HEK293 (cell line): ENCODE data around the gene HRAS.

Experiments used
- CTCF ChIA-PET: fragments of 350-600 bp; formaldehyde crosslinking; extraction: SDS; loops from one replicate; lab custom pipeline; 2021; ENCODE audit warnings: antibody characterized with exemption; lab: Yijun Ruan, JAX
- POLR2A ChIA-PET: fragments of 300-600 bp; formaldehyde crosslinking; extraction: SDS; loops from one replicate; lab custom pipeline; 2020; ENCODE audit warnings: antibody characterized with exemption, inconsistent platforms; lab: Yijun Ruan, JAX
- H3K27ac ChIP-seq: fragments of 200-500 bp; sonication (Bioruptor generic); 2 replicates; pipeline ENCODE4 v1.5.1; 2014; ENCODE audit warnings: low read depth, low read length, control low read depth, inconsistent platforms; ENCODE audit errors: extremely low read depth
- H3K36me3 ChIP-seq, 2 experiments: fragments of 200-500 bp in 1 of 2; sonication (Bioruptor generic) in 1 of 2; 1 replicate in 1 of 2; 2 replicates in 1 of 2; pipeline ENCODE4 v1.5.1; 2014 to 2017; ENCODE audit warnings: inconsistent platforms in 2 of 2, low read length in 2 of 2; ENCODE audit not compliant: control insufficient read depth in 2 of 2, insufficient read depth in 1 of 2
- H3K4me1 ChIP-seq: fragments of 200-500 bp; sonication (Bioruptor generic); 2 replicates; pipeline ENCODE4 v1.5.1; 2014; ENCODE audit warnings: mild to moderate bottlenecking, low read length, inconsistent platforms; ENCODE audit not compliant: control insufficient read depth, insufficient read depth
- H3K4me3 ChIP-seq: 2 replicates; pipeline ENCODE4 v1.5.1; 2011; ENCODE audit warnings: low read depth, mild to moderate bottlenecking, control low read depth, low read length, moderate library complexity
- H3K9me3 ChIP-seq: fragments of 200-500 bp; sonication (Bioruptor generic); 2 replicates; pipeline ENCODE4 v1.5.1; 2014; ENCODE audit warnings: low read depth, low read length, inconsistent platforms; ENCODE audit not compliant: control insufficient read depth, insufficient read depth
- BCL11B ChIP-seq: fragments of 450-650 bp; formaldehyde crosslinking; IDR thresholded peaks from 2 replicates; pipeline ENCODE4 v1.5.1; 2016; ENCODE audit warnings: low read depth, missing biosample characterization, missing genetic modification characterization
- GLIS2 ChIP-seq: fragments of 450-650 bp; formaldehyde crosslinking; IDR thresholded peaks from 2 replicates; pipeline ENCODE4 v1.5.1; 2016; ENCODE audit warnings: missing biosample characterization, missing genetic modification characterization
- MYNN ChIP-seq: fragments of 450-650 bp; formaldehyde crosslinking; IDR thresholded peaks from 2 replicates; pipeline ENCODE4 v1.5.1; 2016; ENCODE audit warnings: missing biosample characterization, missing genetic modification characterization, borderline replicate concordance
- REST ChIP-seq: fragments of 450-650 bp; formaldehyde crosslinking; IDR thresholded peaks from 2 replicates; pipeline ENCODE4 v1.5.1; 2016; ENCODE audit warnings: missing biosample characterization, missing genetic modification characterization
- ZBTB20 ChIP-seq: fragments of 450-650 bp; formaldehyde crosslinking; IDR thresholded peaks from 2 replicates; pipeline ENCODE4 v1.5.1; 2016; ENCODE audit warnings: missing biosample characterization, missing genetic modification characterization
- ZFHX2 ChIP-seq: fragments of 450-650 bp; formaldehyde crosslinking; conservative IDR thresholded peaks from 2 replicates; pipeline ENCODE4 v1.5.1; 2016; ENCODE audit warnings: missing biosample characterization, missing genetic modification characterization
- ZFP69B ChIP-seq: fragments of 450-650 bp; formaldehyde crosslinking; IDR thresholded peaks from 2 replicates; pipeline ENCODE4 v1.5.1; 2016; ENCODE audit warnings: missing biosample characterization, missing genetic modification characterization
- ZNF2 ChIP-seq: fragments of 450-650 bp; formaldehyde crosslinking; IDR thresholded peaks from 2 replicates; pipeline ENCODE4 v1.5.1; 2016; ENCODE audit warnings: missing biosample characterization, missing genetic modification characterization
- ZNF202 ChIP-seq: fragments of 450-650 bp; formaldehyde crosslinking; IDR thresholded peaks from 2 replicates; pipeline ENCODE4 v1.5.1; 2016; ENCODE audit warnings: missing biosample characterization, missing genetic modification characterization, borderline replicate concordance
- ZNF214 ChIP-seq: fragments of 450-650 bp; formaldehyde crosslinking; IDR thresholded peaks from 2 replicates; pipeline ENCODE4 v1.5.1; 2017; ENCODE audit warnings: missing biosample characterization, mild to moderate bottlenecking, missing genetic modification characterization, borderline replicate concordance
- ZNF23 ChIP-seq: fragments of 450-650 bp; formaldehyde crosslinking; IDR thresholded peaks from 2 replicates; pipeline ENCODE4 v1.5.1; 2016; ENCODE audit warnings: missing biosample characterization, missing genetic modification characterization, borderline replicate concordance
- ZNF26 ChIP-seq: fragments of 450-650 bp; formaldehyde crosslinking; IDR thresholded peaks from 2 replicates; pipeline ENCODE4 v1.5.1; 2016; ENCODE audit warnings: missing biosample characterization, missing genetic modification characterization
- ZNF311 ChIP-seq: fragments of 450-650 bp; formaldehyde crosslinking; IDR thresholded peaks from 2 replicates; pipeline ENCODE4 v1.5.1; 2017; ENCODE audit warnings: missing biosample characterization, missing genetic modification characterization, borderline replicate concordance
- ZNF324 ChIP-seq: fragments of 450-650 bp; formaldehyde crosslinking; IDR thresholded peaks from 2 replicates; pipeline ENCODE4 v1.5.1; 2016; ENCODE audit warnings: missing biosample characterization, missing genetic modification characterization
- ZNF354C ChIP-seq: fragments of 450-650 bp; formaldehyde crosslinking; IDR thresholded peaks from 2 replicates; pipeline ENCODE4 v1.5.1; 2016; ENCODE audit warnings: missing biosample characterization, missing genetic modification characterization, low read depth, borderline replicate concordance
- ZNF404 ChIP-seq: fragments of 450-650 bp; formaldehyde crosslinking; IDR thresholded peaks from 2 replicates; pipeline ENCODE4 v1.5.1; 2017; ENCODE audit warnings: missing biosample characterization, missing genetic modification characterization
- ZNF433 ChIP-seq: fragments of 450-650 bp; formaldehyde crosslinking; IDR thresholded peaks from 2 replicates; pipeline ENCODE4 v1.5.1; 2016; ENCODE audit warnings: missing biosample characterization, missing genetic modification characterization, low read depth
- ZNF449 ChIP-seq: fragments of 450-650 bp; formaldehyde crosslinking; IDR thresholded peaks from 2 replicates; pipeline ENCODE4 v1.5.1; 2017; ENCODE audit warnings: missing biosample characterization, mild to moderate bottlenecking, missing genetic modification characterization, moderate library complexity
- ZNF510 ChIP-seq: fragments of 450-650 bp; formaldehyde crosslinking; IDR thresholded peaks from 2 replicates; pipeline ENCODE4 v1.5.1; 2018; ENCODE audit warnings: mild to moderate bottlenecking, missing genetic modification characterization, missing biosample characterization; ENCODE audit not compliant: insufficient replicate concordance
- ZNF514 ChIP-seq: fragments of 450-650 bp; formaldehyde crosslinking; IDR thresholded peaks from 2 replicates; pipeline ENCODE4 v1.5.1; 2016; ENCODE audit warnings: missing biosample characterization, missing genetic modification characterization
- ZNF560 ChIP-seq: fragments of 450-650 bp; formaldehyde crosslinking; IDR thresholded peaks from 2 replicates; pipeline ENCODE4 v1.5.1; 2017; ENCODE audit warnings: missing biosample characterization, missing genetic modification characterization, borderline replicate concordance
- ZNF580 ChIP-seq: fragments of 450-650 bp; formaldehyde crosslinking; IDR thresholded peaks from 2 replicates; pipeline ENCODE4 v1.5.1; 2016; ENCODE audit warnings: missing biosample characterization, missing genetic modification characterization
- ZNF621 ChIP-seq: fragments of 450-650 bp; formaldehyde crosslinking; IDR thresholded peaks from 2 replicates; pipeline ENCODE4 v1.5.1; 2017; ENCODE audit warnings: missing biosample characterization, missing genetic modification characterization
- ZNF660 ChIP-seq: fragments of 450-650 bp; IDR thresholded peaks from 2 replicates; pipeline ENCODE4 v1.5.1; 2018; ENCODE audit warnings: missing biosample characterization, mild to moderate bottlenecking, missing genetic modification characterization
- ZNF670 ChIP-seq: fragments of 450-650 bp; formaldehyde crosslinking; IDR thresholded peaks from 2 replicates; pipeline ENCODE4 v1.5.1; 2016; ENCODE audit warnings: missing biosample characterization, missing genetic modification characterization, low read depth
- ZNF677 ChIP-seq: fragments of 450-650 bp; IDR thresholded peaks from 2 replicates; pipeline ENCODE4 v1.5.0; 2018; ENCODE audit warnings: missing biosample characterization, mild to moderate bottlenecking, missing genetic modification characterization, moderate library complexity
- ZNF830 ChIP-seq: fragments of 450-650 bp; IDR thresholded peaks from 2 replicates; pipeline ENCODE4 v1.5.0; 2018; ENCODE audit warnings: missing biosample characterization, missing genetic modification characterization, low read depth, mild to moderate bottlenecking, moderate library complexity
- TF ChIP-seq, protein P1 (sequence below): fragments of 450-650 bp; formaldehyde crosslinking; IDR thresholded peaks from 2 replicates; pipeline ENCODE4 v1.5.1; 2016; ENCODE audit warnings: missing biosample characterization, missing genetic modification characterization

The HRAS gene

GRCh38 chr11:535519-536454, at the start of gene HRAS:
Gene HRAS (minus strand): TSS chr11:535576.
- Histone ChIP-seq H3K36me3 (peaks cover 0 to 35% of the 10 kb centered on the region in 2 experiments; a peak in 1 of 3 replicates), H3K4me1 (no peaks in the 10 kb centered on the region), H3K4me3 (peak within 1 kb of the TSS; percentile 72), H3K9me3 (no peaks in the 10 kb centered on the region), H3K27ac (peak within 1 kb of the TSS; percentile 83)
- POLR2A ChIA-PET = interaction anchor here (0.6 to 2.7 kb wide), 12 partner anchors 19 to 266 kb away, joined by 3 to 11 read pairs (median 4); partner anchors contain the start of genes IRF7, PHRF1, RNH1 and TALDO1
- CTCF ChIA-PET = interaction anchor here (0.6 to 1.0 kb wide), 7 partner anchors 17 to 188 kb away, joined by 3 to 4 read pairs (median 3); no protein-coding TSS in a partner anchor
- no peak for TF ChIP-seq ZNF621 (tag by site-specific recombination)
- no peak for TF ChIP-seq ZNF404 (tag by site-specific recombination)
- no peak for TF ChIP-seq MYNN
- peak; percentile 47; the same call in 1 of the 2 replicates for TF ChIP-seq ZNF660
- TF ChIP-seq ZNF580 (tag by site-specific recombination) = no peak
- TF ChIP-seq ZNF214 (tag by site-specific recombination) = no peak
- no peak for TF ChIP-seq ZNF510 (tag by site-specific recombination)
- no peak for TF ChIP-seq ZNF23 (tag by site-specific recombination)
- no peak for TF ChIP-seq ZNF677
- no peak for TF ChIP-seq ZNF202
- TF ChIP-seq REST (tag by site-specific recombination) = no peak
- no peak for TF ChIP-seq ZFHX2 (tag by site-specific recombination)
- no peak for TF ChIP-seq BCL11B (tag by site-specific recombination)
- no peak for TF ChIP-seq ZFP69B
- peak; percentile 99 for TF ChIP-seq ZBTB20
- no peak for TF ChIP-seq ZNF324 (tag by site-specific recombination)
- no peak for TF ChIP-seq ZNF311 (tag by site-specific recombination)
- TF ChIP-seq ZNF560 (tag by site-specific recombination) = no peak
- no peak for TF ChIP-seq ZNF354C
- TF ChIP-seq ZNF449 (tag by site-specific recombination) = peak; percentile 99
- TF ChIP-seq ZNF2 (tag by site-specific recombination) = no peak
- peak; percentile 88 for TF ChIP-seq GLIS2 (tag by site-specific recombination)
- TF ChIP-seq ZNF26 (tag by site-specific recombination) = no peak
- TF ChIP-seq, protein P1, sequence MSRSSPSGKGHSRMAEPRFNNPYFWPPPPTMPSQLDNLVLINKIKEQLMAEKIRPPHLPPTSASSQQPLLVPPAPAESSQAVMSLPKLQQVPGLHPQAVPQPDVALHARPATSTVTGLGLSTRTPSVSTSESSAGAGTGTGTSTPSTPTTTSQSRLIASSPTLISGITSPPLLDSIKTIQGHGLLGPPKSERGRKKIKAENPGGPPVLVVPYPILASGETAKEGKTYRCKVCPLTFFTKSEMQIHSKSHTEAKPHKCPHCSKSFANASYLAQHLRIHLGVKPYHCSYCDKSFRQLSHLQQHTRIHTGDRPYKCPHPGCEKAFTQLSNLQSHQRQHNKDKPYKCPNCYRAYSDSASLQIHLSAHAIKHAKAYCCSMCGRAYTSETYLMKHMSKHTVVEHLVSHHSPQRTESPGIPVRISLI (tag by site-specific recombination) = no peak
- TF ChIP-seq ZNF433 = no peak
- no peak for TF ChIP-seq ZNF830 (tag by site-specific recombination)
- TF ChIP-seq ZNF670 (tag by site-specific recombination) = no peak
- no peak for TF ChIP-seq ZNF514 (tag by site-specific recombination)
